SK-N-SH (cell line): ENCODE measurements around the gene LRRC73. TPM values are rescaled to one million over a fixed set of nuclear protein-coding genes. Genes with fewer than 3 reads are reported as not detected.

ENCODE experiments used
- CTCF ChIA-PET: fragments of 300-600, 350-600 bp; formaldehyde crosslinking; extraction: SDS; loops from one replicate; lab custom pipeline; 2021; lab: Yijun Ruan, JAX
- POLR2A ChIA-PET: fragments of 350-600 bp; sonication (Branson Sonifier 250); formaldehyde crosslinking; extraction: SDS; loops from one replicate; lab custom pipeline; 2020; ENCODE audit warnings: antibody characterized with exemption, inconsistent platforms; lab: Yijun Ruan, JAX
- DNase-seq: peaks from one replicate; pipeline ENCODE4 v3.0.0; 2012
- H2AFZ ChIP-seq: fragments of 200-600 bp; sonication (generic); 2 replicates; pipeline ENCODE4 v1.8.1; 2016; ENCODE audit warnings: antibody characterized with exemption, mild to moderate bottlenecking, low read depth
- H3F3A ChIP-seq: fragments of 200-600 bp; sonication (generic); replicated peaks from 2 replicates; pipeline ENCODE3; 2016; ENCODE audit warnings: antibody characterized with exemption, mild to moderate bottlenecking; ENCODE audit not compliant: insufficient read depth
- H3K27ac ChIP-seq, 2 experiments: fragments of 200-500 bp in 1 of 2; fragments of 200-600 bp in 1 of 2; sonication (Bioruptor generic) in 1 of 2; sonication (generic), shearing (Covaris generic) in 1 of 2; 2 replicates each; pipeline versions ENCODE4 v1.5.1 to v1.6.1; 2014 to 2016; ENCODE audit warnings: low read depth in 2 of 2, inconsistent platforms in 1 of 2, low read length in 1 of 2, mild to moderate bottlenecking in 1 of 2, mixed read lengths in 1 of 2
- H3K27me3 ChIP-seq: fragments of 200-600 bp; sonication (generic), shearing (Covaris generic); 2 replicates; pipeline ENCODE4 v1.6.1; 2016; ENCODE audit warnings: mixed run types; ENCODE audit not compliant: insufficient read depth
- H3K36me3 ChIP-seq, 2 experiments: fragments of 200-500 bp in 1 of 2; fragments of 200-600 bp in 1 of 2; sonication (Bioruptor generic) in 1 of 2; sonication (generic) in 1 of 2; replicated peaks in 1 of 2; 2 replicates each; pipeline versions ENCODE3 to v1.5.1; 2014 to 2016; ENCODE audit warnings: low read length in 1 of 2, mild to moderate bottlenecking in 1 of 2; ENCODE audit not compliant: insufficient read depth in 2 of 2, control insufficient read depth in 1 of 2
- H3K4me1 ChIP-seq, 2 experiments: fragments of 200-500 bp in 1 of 2; fragments of 200-600 bp in 1 of 2; sonication (Bioruptor generic) in 1 of 2; sonication (generic), shearing (Covaris generic) in 1 of 2; 2 replicates each; pipeline versions ENCODE4 v1.5.1 to v1.6.1; 2014 to 2016; ENCODE audit warnings: low read depth in 1 of 2, low read length in 1 of 2, mixed run types in 1 of 2; ENCODE audit not compliant: insufficient read depth in 2 of 2, control insufficient read depth in 1 of 2
- H3K4me2 ChIP-seq: fragments of 200-600 bp; sonication (generic), shearing (Covaris generic); 2 replicates; pipeline ENCODE4 v1.6.1; 2017; ENCODE audit warnings: mixed run types
- H3K4me3 ChIP-seq, 2 experiments: fragments of 200-500 bp in 1 of 2; fragments of 200-600 bp in 1 of 2; sonication (Bioruptor generic) in 1 of 2; sonication (generic), shearing (Covaris generic) in 1 of 2; 2 replicates each; pipeline versions ENCODE4 v1.5.1 to v1.8.1; 2014 to 2016; ENCODE audit warnings: low read depth in 2 of 2, inconsistent platforms in 1 of 2, low read length in 1 of 2, mild to moderate bottlenecking in 1 of 2, mixed read lengths in 1 of 2, moderate library complexity in 1 of 2
- H3K79me2 ChIP-seq: fragments of 200-600 bp; sonication (generic); 2 replicates; pipeline ENCODE4 v1.8.1; 2017; ENCODE audit warnings: mild to moderate bottlenecking; ENCODE audit not compliant: insufficient read depth
- H3K9ac ChIP-seq: fragments of 200-600 bp; sonication (generic); 2 replicates; pipeline ENCODE4 v1.6.1; 2017; ENCODE audit warnings: mixed run types
- H3K9me2 ChIP-seq: fragments of 200-600 bp; sonication (generic); 2 replicates; pipeline ENCODE4 v1.6.1; 2017; ENCODE audit warnings: mixed run types
- H3K9me3 ChIP-seq: fragments of 200-600 bp; sonication (generic); 2 replicates; pipeline ENCODE4 v1.6.1; 2017; ENCODE audit warnings: mixed run types, mild to moderate bottlenecking, moderate library complexity
- H4K20me1 ChIP-seq: fragments of 200-600 bp; sonication (generic); 2 replicates; pipeline ENCODE4 v1.6.1; 2017; ENCODE audit warnings: mild to moderate bottlenecking, mixed run types; ENCODE audit not compliant: insufficient read depth
- CHD2 ChIP-seq: fragments of 150-350 bp; IDR thresholded peaks from 2 replicates; pipeline ENCODE4 v1.6.1; 2018; ENCODE audit warnings: low read length; ENCODE audit not compliant: partially characterized antibody
- CTCF ChIP-seq: fragments of 200-600 bp; sonication (generic); IDR thresholded peaks from 2 replicates; pipeline ENCODE4 v1.6.1; 2017; ENCODE audit warnings: antibody characterized with exemption, mild to moderate bottlenecking, moderate library complexity
- ELF1 ChIP-seq: IDR thresholded peaks from 2 replicates; pipeline ENCODE4 v1.4.0; 2012
- GABPA ChIP-seq: IDR thresholded peaks from 2 replicates; pipeline ENCODE4 v1.4.0; 2012; ENCODE audit warnings: low read depth, mild to moderate bottlenecking
- GATA2 ChIP-seq: sonication (generic); formaldehyde crosslinking; IDR thresholded peaks from 2 replicates; pipeline ENCODE4 v1.5.0; 2020; ENCODE audit warnings: mild to moderate bottlenecking, missing genetic modification reagents
- MXI1 ChIP-seq: IDR thresholded peaks from 2 replicates; pipeline ENCODE4 v1.6.1; 2012; ENCODE audit warnings: mild to moderate bottlenecking, low read depth, low read length, improper control_type of control experiment
- NRF1 ChIP-seq: IDR thresholded peaks from 2 replicates; pipeline ENCODE4 v1.6.1; 2012; ENCODE audit warnings: low read depth, mild to moderate bottlenecking, low read length
- RCOR1 ChIP-seq: fragments of 150-350 bp; IDR thresholded peaks from 2 replicates; pipeline ENCODE4 v1.6.1; 2017; ENCODE audit warnings: antibody characterized with exemption, low read length
- RFX5 ChIP-seq: IDR thresholded peaks from 2 replicates; pipeline ENCODE4 v1.6.1; 2012; ENCODE audit warnings: mild to moderate bottlenecking, improper control_type of control experiment, low read length
- RXRA ChIP-seq: IDR thresholded peaks from 2 replicates; pipeline ENCODE4 v1.4.0; 2012; ENCODE audit warnings: low read depth, mild to moderate bottlenecking, borderline replicate concordance
- SIN3A ChIP-seq: IDR thresholded peaks from 2 replicates; pipeline ENCODE4 v1.6.1; 2012; ENCODE audit warnings: low read depth, mild to moderate bottlenecking, low read length, moderate library complexity, borderline replicate concordance
- SMC3 ChIP-seq: IDR thresholded peaks from 2 replicates; pipeline ENCODE4 v1.6.1; 2012; ENCODE audit warnings: low read depth, low read length, improper control_type of control experiment
- TAF1 ChIP-seq: IDR thresholded peaks from 2 replicates; pipeline ENCODE4 v1.6.1; 2012; ENCODE audit warnings: low read depth, mild to moderate bottlenecking, low read length, moderate library complexity, borderline replicate concordance
- USF1 ChIP-seq: IDR thresholded peaks from 2 replicates; pipeline ENCODE4 v1.4.0; 2012; ENCODE audit warnings: low read depth, borderline replicate concordance
- USF2 ChIP-seq: fragments of 150-350 bp; IDR thresholded peaks from 2 replicates; pipeline ENCODE4 v1.6.1; 2017; ENCODE audit warnings: antibody characterized with exemption, low read length, low read depth, borderline replicate concordance
- YY1 ChIP-seq: IDR thresholded peaks from 2 replicates; pipeline ENCODE4 v1.4.0; 2012; ENCODE audit warnings: low read depth, mild to moderate bottlenecking
- ZBTB33 ChIP-seq: IDR thresholded peaks from 2 replicates; pipeline ENCODE4 v1.4.0; 2012; ENCODE audit warnings: low read depth, borderline replicate concordance
- WGBS: methylation state at CpG from one replicate; pipeline ENCODE4 v1.1.6; 2017; ENCODE audit warnings: low lambda C conversion rate; 5-methylcytosine and 5-hydroxymethylcytosine counted together
- polyA plus RNA-seq, 3 experiments: library from polyadenylated mRNA; depleted of rRNA; stranded (reverse); fragments of >200 nt; gene quantifications; 2 replicates each; pipeline ENCODE4 v1.2.3, GENCODE V29; 2012

Gene LRRC73
- polyA plus RNA-seq, 1 of the 3 experiments (the other 2 are of a cell fraction): 0.89 TPM

GRCh38 chr6:43517505-43518357, 7.6 kb upstream of the LRRC73 start:
- peak overlapping the region; percentile 73 for H2AFZ ChIP-seq
- peak overlapping the region; percentile 86 to 100 for H3K4me3 ChIP-seq
- H3K27ac ChIP-seq: peak overlapping the region; percentile 68 to 83; a peak in 2 of 4 replicates
- H3K9ac ChIP-seq: peak overlapping the region; percentile 97
- H3K36me3 ChIP-seq: peaks cover 56 to 61% of the 10 kb centered on the region in 2 experiments
- H3K9me3 ChIP-seq: no peaks in the 10 kb centered on the region
- DNase-seq: no peak
- H3F3A ChIP-seq: peaks cover 6% of the 10 kb centered on the region
- H3K9me2 ChIP-seq: no peaks in the 10 kb centered on the region
- ChIA-PET POLR2A (interaction anchor here (1.5 kb wide), 2 partner anchors 8 to 15 kb away, joined by 3 to 4 read pairs; partner anchors contain the start of gene LRRC73), CTCF (interaction anchor here (0.7 to 3.1 kb wide), 4 partner anchors 10 to 12 kb away, joined by 3 to 21 read pairs (median 8); no protein-coding TSS in a partner anchor)
- no peaks in the 10 kb centered on the region for H3K27me3 ChIP-seq
- peaks cover 64% of the 10 kb centered on the region for H3K79me2 ChIP-seq
- WGBS: under 1% methylated on average over 10 of the region's 10 CpGs
- peaks cover 13 to 19% of the 10 kb centered on the region in 2 experiments for H3K4me1 ChIP-seq
- H3K4me2 ChIP-seq: peak overlapping the region; percentile 84
- 0 out of 2 replicates have a peak, but pooled peaks cover 10% of the 10 kb centered on the region for H4K20me1 ChIP-seq
- TF ChIP-seq GATA2 (CRISPR knock-in tag): no peak

GRCh38 chr6:43516697-43517504, 6.8 kb upstream of the LRRC73 start, which contains the start of the genes POLR1C and YIPF3:
Gene POLR1C (plus strand): TSS chr6:43517089. CDS start chr6:43517110, 21 bp downstream.
Gene YIPF3 (minus strand): TSS chr6:43516926. CDS start chr6:43516807, 119 bp downstream.
- 0% methylated on average over 46 of the region's 57 CpGs for WGBS
- Histone ChIP-seq H3K79me2 (peaks cover 64% of the 10 kb centered on the region), H3K27me3 (no peaks in the 10 kb centered on the region), H3K9me3 (no peaks in the 10 kb centered on the region), H3K4me2 (peak within 1 kb of the TSS; percentile 84), H2AFZ (peak within 1 kb of the TSS; percentile 93), H4K20me1 (0 out of 2 replicates have a peak, but pooled peaks cover 10% of the 10 kb centered on the region), H3K4me3 (peak within 1 kb of the TSS; percentile 86 to 100), H3F3A (peaks cover 6% of the 10 kb centered on the region), H3K4me1 (peaks cover 13 to 19% of the 10 kb centered on the region in 2 experiments), H3K36me3 (peaks cover 49 to 61% of the 10 kb centered on the region in 2 experiments), H3K9me2 (no peaks in the 10 kb centered on the region), H3K27ac (peak within 1 kb of the TSS; percentile 83 to 88), H3K9ac (peak within 1 kb of the TSS; percentile 97)
- peak; percentile 98 for DNase-seq
- ChIA-PET CTCF (interaction anchor here (0.9 to 3.1 kb wide), 4 partner anchors 9 to 131 kb away, joined by 3 to 21 read pairs (median 8); no protein-coding TSS in a partner anchor), POLR2A (interaction anchor here (0.6 to 1.7 kb wide), 7 partner anchors 11 to 730 kb away, joined by 3 to 7 read pairs (median 3); partner anchors contain the start of genes HSP90AB1 and TJAP1)
- TF ChIP-seq SMC3: no peak
- peak; percentile 24; the same call in 1 of the 2 replicates for TF ChIP-seq RCOR1
- TF ChIP-seq MXI1: peak; percentile 99
- TF ChIP-seq CTCF: no peak
- no peak for TF ChIP-seq RXRA
- TF ChIP-seq SIN3A: peak; percentile 93
- TF ChIP-seq GABPA: peak; percentile 94
- TF ChIP-seq ZBTB33: peak; percentile 98
- TF ChIP-seq NRF1: peak; percentile 83
- TF ChIP-seq RFX5: peak; percentile 23; the same call in 1 of the 2 replicates
- TF ChIP-seq TAF1: peak; percentile 91
- peak; percentile 37; the same call in 1 of the 2 replicates for TF ChIP-seq USF1
- TF ChIP-seq CHD2: peak; percentile 99
- peak; percentile 92 for TF ChIP-seq YY1
- no peak for TF ChIP-seq USF2
- TF ChIP-seq ELF1: peak; percentile 81
